ENCODE results near the gene SOX3.

Gene SOX3

GRCh38 chrX:140509468-140510305 is 4.8 kb upstream of the SOX3 start:
- TF ChIP-seq TEAD4 (IDR thresholded peaks at IDR 0.05) (no peak), ZBTB7A (IDR thresholded peaks at IDR 0.05; ENCODE audit: low read depth) (no peak)
- TF ChIP-seq, protein P1, sequence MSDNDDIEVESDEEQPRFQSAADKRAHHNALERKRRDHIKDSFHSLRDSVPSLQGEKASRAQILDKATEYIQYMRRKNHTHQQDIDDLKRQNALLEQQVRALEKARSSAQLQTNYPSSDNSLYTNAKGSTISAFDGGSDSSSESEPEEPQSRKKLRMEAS (IDR thresholded peaks at IDR 0.05) = no peak

- TF ChIP-seq FOXM1 (IDR thresholded peaks at IDR 0.05; ENCODE audit: borderline replicate concordance, low read depth) (no peak), YY1 (IDR thresholded peaks at IDR 0.05; ENCODE audit: low read depth) (no peak), TCF12 (IDR thresholded peaks at IDR 0.05; ENCODE audit: low read depth) (no peak), TEAD4 (IDR thresholded peaks at IDR 0.05) (no peak)
- TF ChIP-seq, protein P1 (IDR thresholded peaks at IDR 0.05) = no peak
These were observed 4.1 kb upstream of the SOX3 start for GRCh38 chrX:140508958-140509357.

- no peak for TF ChIP-seq CEBPB (IDR thresholded peaks at IDR 0.05)
These were observed 3.1 kb upstream of the SOX3 start for GRCh38 chrX:140507982-140508305.

DNA sequence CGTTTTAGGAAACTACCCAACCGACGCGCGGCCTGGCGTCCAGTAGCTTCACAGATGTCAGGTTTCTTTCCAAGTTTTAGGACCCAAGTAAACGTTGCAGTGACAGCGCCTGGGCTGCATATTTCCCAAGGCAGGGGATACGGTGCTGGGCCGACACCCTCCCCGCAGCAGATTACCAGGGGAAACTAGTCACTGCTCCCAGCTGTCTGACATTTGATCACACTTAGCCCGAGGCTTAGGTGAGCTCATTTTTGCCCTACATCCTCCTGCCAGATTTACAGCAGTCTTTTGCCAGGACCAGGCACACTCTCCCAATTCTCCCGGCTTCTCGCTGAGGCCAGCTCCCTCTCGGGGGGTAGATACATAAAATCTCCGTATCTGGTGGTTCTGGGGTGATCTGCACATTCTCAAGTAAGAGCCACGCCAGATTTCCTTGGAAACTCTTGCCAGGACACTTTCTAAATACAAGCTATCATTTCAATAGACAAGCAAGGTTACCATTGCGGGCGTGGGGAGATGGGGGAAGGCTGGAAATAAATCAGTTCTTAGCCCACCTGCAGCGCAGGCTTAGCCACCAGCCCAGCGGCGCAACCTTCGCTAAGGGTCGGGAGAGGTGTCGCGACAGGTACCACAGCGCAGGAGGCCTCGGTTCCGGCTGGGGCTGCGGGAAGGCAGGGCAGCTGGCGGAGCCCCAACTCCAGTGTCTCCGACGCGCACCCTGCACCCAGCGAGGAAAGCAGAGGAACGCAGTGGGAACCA is 2.5 kb upstream of the SOX3 start:
- TF ChIP-seq TEAD4 (IDR thresholded peaks at IDR 0.05) = no peak

- TF ChIP-seq CEBPB (IDR thresholded peaks at IDR 0.05) (no peak), TCF12 (IDR thresholded peaks at IDR 0.05; ENCODE audit: low read depth) (no peak), EP300 (IDR thresholded peaks at IDR 0.05; ENCODE audit: borderline replicate concordance) (no peak), YY1 (IDR thresholded peaks at IDR 0.05; ENCODE audit: low read depth) (no peak), RAD21 (IDR thresholded peaks at IDR 0.05; ENCODE audit: low read depth) (no peak), TEAD4 (IDR thresholded peaks at IDR 0.05) (no peak), CREB1 (IDR thresholded peaks at IDR 0.05; ENCODE audit: low read depth) (no peak), ZBTB7A (IDR thresholded peaks at IDR 0.05; ENCODE audit: low read depth) (no peak)
- TF ChIP-seq, protein P2, sequence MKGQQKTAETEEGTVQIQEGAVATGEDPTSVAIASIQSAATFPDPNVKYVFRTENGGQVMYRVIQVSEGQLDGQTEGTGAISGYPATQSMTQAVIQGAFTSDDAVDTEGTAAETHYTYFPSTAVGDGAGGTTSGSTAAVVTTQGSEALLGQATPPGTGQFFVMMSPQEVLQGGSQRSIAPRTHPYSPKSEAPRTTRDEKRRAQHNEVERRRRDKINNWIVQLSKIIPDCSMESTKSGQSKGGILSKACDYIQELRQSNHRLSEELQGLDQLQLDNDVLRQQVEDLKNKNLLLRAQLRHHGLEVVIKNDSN (IDR thresholded peaks at IDR 0.05) = no peak
These were observed 810 bp upstream of the SOX3 start for GRCh38 chrX:140505421-140506337.

DNA sequence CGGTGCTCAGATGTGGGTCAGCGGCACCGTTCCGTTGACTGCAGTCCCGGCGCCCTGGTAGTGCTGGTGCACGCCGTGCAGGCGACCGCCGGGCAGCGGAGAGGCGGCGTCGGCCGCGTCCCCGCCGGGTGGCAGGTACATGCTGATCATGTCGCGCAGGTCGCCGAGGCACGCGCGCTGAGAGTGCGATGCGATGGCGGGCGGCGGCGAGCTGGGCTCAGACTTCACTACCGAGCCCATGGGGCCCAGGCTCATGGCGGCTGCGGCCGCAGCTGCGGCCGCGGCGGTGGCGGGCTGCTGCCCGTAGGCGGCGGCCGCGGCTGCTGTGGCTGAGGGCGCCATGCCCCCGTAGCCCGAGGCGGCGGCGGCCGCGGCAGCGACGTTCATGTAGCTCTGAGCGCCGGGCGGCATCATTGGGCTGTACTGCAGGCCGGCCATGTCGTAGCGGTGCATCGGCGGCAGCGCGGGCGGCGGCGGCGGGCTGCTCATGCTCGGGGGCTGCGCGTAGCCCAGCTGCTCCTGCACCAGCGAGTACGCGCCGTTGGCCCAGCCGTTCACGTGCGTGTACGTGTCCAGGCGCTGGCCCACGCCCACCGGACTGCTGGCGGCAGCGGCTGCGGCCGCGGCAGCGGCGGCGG is 1.0 kb downstream of the SOX3 start:
- TF ChIP-seq CEBPB (IDR thresholded peaks at IDR 0.05) (no peak), TAF1 (IDR thresholded peaks at IDR 0.05; ENCODE audit: low read depth) (no peak), TCF12 (IDR thresholded peaks at IDR 0.05; ENCODE audit: low read depth) (no peak), YY1 (IDR thresholded peaks at IDR 0.05; ENCODE audit: low read depth) (0 out of 2 replicates have a peak, but pooled peaks have one; percentile 51)
- TF ChIP-seq, protein P1 (IDR thresholded peaks at IDR 0.05) = peak; percentile 79

DNA sequence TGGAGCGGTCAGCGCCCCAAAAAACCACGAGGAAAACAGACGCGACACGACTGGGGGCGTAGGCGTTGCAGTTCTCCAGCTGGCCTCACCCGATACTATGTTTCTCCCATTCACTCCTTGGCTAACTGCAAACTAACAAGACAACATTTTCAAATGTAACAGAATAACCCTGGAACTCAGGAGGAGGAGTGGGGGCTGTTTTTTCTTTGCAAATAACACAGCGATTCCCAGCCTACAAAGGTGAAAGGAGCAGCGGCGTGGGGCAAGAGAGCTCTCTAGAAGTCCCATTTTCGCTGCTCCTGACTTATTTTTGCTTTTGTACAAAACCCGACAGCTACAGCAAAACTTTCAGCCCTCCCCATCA is 1.6 kb downstream of the SOX3 start:
- TF ChIP-seq TEAD4 (IDR thresholded peaks at IDR 0.05) = no peak
- TF ChIP-seq EP300 (IDR thresholded peaks at IDR 0.05; ENCODE audit: borderline replicate concordance) = no peak
- TF ChIP-seq, protein P2 (IDR thresholded peaks at IDR 0.05) = no peak
- TF ChIP-seq ZBTB7A (IDR thresholded peaks at IDR 0.05; ENCODE audit: low read depth) = no peak
- TF ChIP-seq RAD21 (IDR thresholded peaks at IDR 0.05; ENCODE audit: low read depth) = no peak
- TF ChIP-seq, protein P1 (IDR thresholded peaks at IDR 0.05) = no peak
- TF ChIP-seq CEBPB (IDR thresholded peaks at IDR 0.05) = no peak
- TF ChIP-seq YY1 (IDR thresholded peaks at IDR 0.05; ENCODE audit: low read depth) = no peak
- no peak for TF ChIP-seq EGR1 (IDR thresholded peaks at IDR 0.05)
- no peak for TF ChIP-seq TAF1 (IDR thresholded peaks at IDR 0.05; ENCODE audit: low read depth)
- TF ChIP-seq, protein P3, sequence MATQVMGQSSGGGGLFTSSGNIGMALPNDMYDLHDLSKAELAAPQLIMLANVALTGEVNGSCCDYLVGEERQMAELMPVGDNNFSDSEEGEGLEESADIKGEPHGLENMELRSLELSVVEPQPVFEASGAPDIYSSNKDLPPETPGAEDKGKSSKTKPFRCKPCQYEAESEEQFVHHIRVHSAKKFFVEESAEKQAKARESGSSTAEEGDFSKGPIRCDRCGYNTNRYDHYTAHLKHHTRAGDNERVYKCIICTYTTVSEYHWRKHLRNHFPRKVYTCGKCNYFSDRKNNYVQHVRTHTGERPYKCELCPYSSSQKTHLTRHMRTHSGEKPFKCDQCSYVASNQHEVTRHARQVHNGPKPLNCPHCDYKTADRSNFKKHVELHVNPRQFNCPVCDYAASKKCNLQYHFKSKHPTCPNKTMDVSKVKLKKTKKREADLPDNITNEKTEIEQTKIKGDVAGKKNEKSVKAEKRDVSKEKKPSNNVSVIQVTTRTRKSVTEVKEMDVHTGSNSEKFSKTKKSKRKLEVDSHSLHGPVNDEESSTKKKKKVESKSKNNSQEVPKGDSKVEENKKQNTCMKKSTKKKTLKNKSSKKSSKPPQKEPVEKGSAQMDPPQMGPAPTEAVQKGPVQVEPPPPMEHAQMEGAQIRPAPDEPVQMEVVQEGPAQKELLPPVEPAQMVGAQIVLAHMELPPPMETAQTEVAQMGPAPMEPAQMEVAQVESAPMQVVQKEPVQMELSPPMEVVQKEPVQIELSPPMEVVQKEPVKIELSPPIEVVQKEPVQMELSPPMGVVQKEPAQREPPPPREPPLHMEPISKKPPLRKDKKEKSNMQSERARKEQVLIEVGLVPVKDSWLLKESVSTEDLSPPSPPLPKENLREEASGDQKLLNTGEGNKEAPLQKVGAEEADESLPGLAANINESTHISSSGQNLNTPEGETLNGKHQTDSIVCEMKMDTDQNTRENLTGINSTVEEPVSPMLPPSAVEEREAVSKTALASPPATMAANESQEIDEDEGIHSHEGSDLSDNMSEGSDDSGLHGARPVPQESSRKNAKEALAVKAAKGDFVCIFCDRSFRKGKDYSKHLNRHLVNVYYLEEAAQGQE (IDR thresholded peaks at IDR 0.05; ENCODE audit: low read depth) = no peak
- no peak for TF ChIP-seq TCF12 (IDR thresholded peaks at IDR 0.05; ENCODE audit: low read depth)
- no peak for TF ChIP-seq FOXM1 (IDR thresholded peaks at IDR 0.05; ENCODE audit: borderline replicate concordance, low read depth)
- no peak for TF ChIP-seq CREB1 (IDR thresholded peaks at IDR 0.05; ENCODE audit: low read depth)
- no peak for TF ChIP-seq NFIC (IDR thresholded peaks at IDR 0.05)
